Naive thymus-derived CD4-positive, alpha-beta T cell (primary cell): ENCODE data around the gene BTBD18. TPM values are rescaled to one million over a fixed set of nuclear protein-coding genes. Genes with fewer than 3 reads are reported as not detected.

Source experiments
- ATAC-seq: fragments of 150-1000 bp; cut with Tn5 transposase; 2 replicates; pipeline ENCODE4 v1.10.0; 2021; ENCODE audit warnings: mild to moderate bottlenecking, moderate library complexity
- CTCF ChIA-PET: fragments of 350-600 bp; sonication (Branson Sonifier 250); formaldehyde crosslinking; loops from one replicate; lab custom pipeline; 2021; ENCODE audit warnings: antibody characterized with exemption; lab: Charles Lee
- POLR2A ChIA-PET: fragments of 350-600 bp; sonication (Branson Sonifier 250); formaldehyde crosslinking; loops from one replicate; lab custom pipeline; 2021; ENCODE audit warnings: antibody characterized with exemption, inconsistent platforms; lab: Charles Lee
- DNase-seq, 9 donors: peaks; one replicate each; pipeline versions ENCODE4 v3.0.0 to v3.0.0-alpha.2; 2020 to 2022; ENCODE audit warnings: mixed read lengths in 1 of 9
- H3K27ac ChIP-seq: one replicate; pipeline ENCODE4 v1.7.0; 2013; ENCODE audit warnings: mild to moderate bottlenecking, low read depth, low read length, moderate library complexity
- H3K27me3 ChIP-seq, 2 donors: one replicate each; pipeline ENCODE4 v1.7.0; 2013; ENCODE audit warnings: low read length in 2 of 2, mild to moderate bottlenecking in 2 of 2, moderate library complexity in 2 of 2; ENCODE audit not compliant: control insufficient read depth in 2 of 2, insufficient read depth in 2 of 2
- H3K36me3 ChIP-seq, 3 experiments: 1 replicate in 2 of 3; 2 replicates in 1 of 3; pipeline ENCODE4 v1.7.0; 2013; ENCODE audit warnings: low read length in 3 of 3, mild to moderate bottlenecking in 3 of 3, moderate library complexity in 1 of 3; ENCODE audit not compliant: insufficient read depth in 3 of 3, control insufficient read depth in 2 of 3
- H3K4me1 ChIP-seq, 2 donors: one replicate each; pipeline ENCODE4 v1.7.0; 2013; ENCODE audit warnings: low read length in 2 of 2, mild to moderate bottlenecking in 2 of 2, moderate library complexity in 1 of 2; ENCODE audit not compliant: control insufficient read depth in 2 of 2, insufficient read depth in 2 of 2
- H3K4me3 ChIP-seq: 2 replicates; pipeline ENCODE4 v1.7.0; 2013; ENCODE audit warnings: mild to moderate bottlenecking, low read length
- H3K9me3 ChIP-seq, 3 experiments: 1 replicate in 2 of 3; 2 replicates in 1 of 3; pipeline ENCODE4 v1.7.0; 2013; ENCODE audit warnings: low read length in 3 of 3; ENCODE audit not compliant: control insufficient read depth in 2 of 3
- H3K27ac Mint-ChIP-seq, 9 donors: one replicate each; pipeline ENCODE4 v1.8.0; 2020 to 2022; ENCODE audit warnings: mixed read lengths in 9 of 9, mild to moderate bottlenecking in 8 of 9, moderate library complexity in 5 of 9, inconsistent platforms in 2 of 9
- H3K27me3 Mint-ChIP-seq, 5 donors: one replicate each; pipeline ENCODE4 v1.8.0; 2021 to 2022; ENCODE audit warnings: mixed read lengths in 5 of 5, mild to moderate bottlenecking in 1 of 5
- H3K36me3 Mint-ChIP-seq, 5 donors: one replicate each; pipeline ENCODE4 v1.8.0; 2020 to 2022; ENCODE audit warnings: mixed read lengths in 5 of 5, mild to moderate bottlenecking in 3 of 5, inconsistent platforms in 1 of 5
- H3K4me1 Mint-ChIP-seq, 7 donors: one replicate each; pipeline ENCODE4 v1.8.0; 2020 to 2022; ENCODE audit warnings: mixed read lengths in 7 of 7, mild to moderate bottlenecking in 3 of 7, inconsistent platforms in 1 of 7
- H3K4me3 Mint-ChIP-seq, 10 donors: one replicate each; pipeline ENCODE4 v1.8.0; 2020 to 2022; ENCODE audit warnings: mild to moderate bottlenecking in 10 of 10, mixed read lengths in 10 of 10, moderate library complexity in 6 of 10, inconsistent platforms in 2 of 10
- H3K9me3 Mint-ChIP-seq, 11 donors: one replicate each; pipeline ENCODE4 v1.8.0; 2020 to 2022; ENCODE audit warnings: mixed read lengths in 11 of 11, mild to moderate bottlenecking in 4 of 11, inconsistent platforms in 1 of 11, moderate library complexity in 1 of 11
- intact Hi-C, 2 donors: fragments of 100-400 bp; cut with micrococcal nuclease; formaldehyde crosslinking; loops; one replicate each; pipeline ENCODE4 v1.15.1; 2023
- polyA plus RNA-seq, 2 donors: library from polyadenylated mRNA; unstranded; fragments of 300-500 nt; fragmentation: Illumina TruSeq; gene quantifications; one replicate each; pipeline ENCODE4 v1.2.3, GENCODE V29; 2021
- total RNA-seq, 6 experiments: library from RNA in 5 of 6; stranded (reverse) in 5 of 6; gene quantifications; 1 replicate in 5 of 6; 2 replicates in 1 of 6; pipeline ENCODE4 v1.2.3 and lab custom pipeline; 2021 to 2026

BTBD18 gene
- total and polyA plus RNA-seq, 7 experiments from 2014 or later = 0.56 to 0.95 TPM; not detected in 5

- Mint-ChIP-seq H3K36me3 (peaks cover 0 to 8% (median 4%) of the 10 kb centered on the region in 5 donors), H3K4me1 (peaks cover 20 to 36% (median 30%) of the 10 kb centered on the region in 7 donors), H3K27ac (no peak overlapping the region), H3K9me3 (no peaks in the 10 kb centered on the region), H3K4me3 (no peak overlapping the region), H3K27me3 (no peaks in the 10 kb centered on the region)
- ATAC-seq = no peak
- CTCF ChIA-PET = no interaction called here
- Histone ChIP-seq H3K4me3 (no peak overlapping the region), H3K4me1 (peaks cover 0 to 4% of the 10 kb centered on the region in 2 donors), H3K9me3 (no peaks in the 10 kb centered on the region), H3K27me3 (no peaks in the 10 kb centered on the region), H3K36me3 (no peaks in the 10 kb centered on the region), H3K27ac (no peak overlapping the region)
- POLR2A ChIA-PET = interaction anchor here (0.8 kb wide), 1 partner anchor 82 kb away, joined by 3 read pairs; no protein-coding TSS in a partner anchor
- no peak for DNase-seq
- intact Hi-C loops = no loop called here
Measured at GRCh38 chr11:57777969-57778317, 26.3 kb upstream of the BTBD18 start.

- no peaks in the 10 kb centered on the region for H3K9me3 Mint-ChIP-seq
- Histone ChIP-seq H3K9me3 (no peaks in the 10 kb centered on the region), H3K36me3 (no peaks in the 10 kb centered on the region), H3K27ac (no peak overlapping the region), H3K27me3 (no peaks in the 10 kb centered on the region), H3K4me1 (peaks cover 0 to 4% of the 10 kb centered on the region in 2 donors), H3K4me3 (no peak overlapping the region)
- ChIA-PET POLR2A (interaction anchor here (0.7 kb wide), 1 partner anchor 127 kb away, joined by 3 read pairs; no protein-coding TSS in a partner anchor), CTCF (no interaction called here)
- H3K27me3 Mint-ChIP-seq = no peaks in the 10 kb centered on the region
- intact Hi-C loops = no loop called here
- no peak for ATAC-seq
- H3K4me3 Mint-ChIP-seq = no peak overlapping the region
- H3K27ac Mint-ChIP-seq = no peak overlapping the region
- H3K4me1 Mint-ChIP-seq = peaks cover 20 to 34% (median 26%) of the 10 kb centered on the region in 7 donors
- no peak for DNase-seq
- H3K36me3 Mint-ChIP-seq = peaks cover 0 to 6% (median 4%) of the 10 kb centered on the region in 5 donors
Measured at GRCh38 chr11:57776577-57777210, 25.1 kb upstream of the BTBD18 start.

- no peaks in the 10 kb centered on the region for H3K9me3 ChIP-seq
- DNase-seq = no peak
- no peaks in the 10 kb centered on the region for H3K27me3 ChIP-seq
- no peak overlapping the region for H3K4me3 Mint-ChIP-seq
- H3K4me1 ChIP-seq = no peaks in the 10 kb centered on the region
- H3K27ac ChIP-seq = no peak overlapping the region
- no peaks in the 10 kb centered on the region for H3K9me3 Mint-ChIP-seq
- POLR2A ChIA-PET = interaction anchor here (0.7 kb wide), 1 partner anchor 127 kb away, joined by 3 read pairs; no protein-coding TSS in a partner anchor
- intact Hi-C loops = no loop called here
- peaks cover 19 to 29% (median 21%) of the 10 kb centered on the region in 7 donors for H3K4me1 Mint-ChIP-seq
- no peaks in the 10 kb centered on the region for H3K36me3 ChIP-seq
- CTCF ChIA-PET = no interaction called here
- no peaks in the 10 kb centered on the region for H3K27me3 Mint-ChIP-seq
- H3K27ac Mint-ChIP-seq = no peak overlapping the region
- peaks cover 0 to 8% (median 3%) of the 10 kb centered on the region in 5 donors for H3K36me3 Mint-ChIP-seq
- no peak for ATAC-seq
- no peak overlapping the region for H3K4me3 ChIP-seq
Measured at GRCh38 chr11:57776031-57776521, 24.5 kb upstream of the BTBD18 start.

GRCh38 chr11:57775491-57775890 is 23.9 kb upstream of the BTBD18 start:
- Histone ChIP-seq H3K36me3 (no peaks in the 10 kb centered on the region), H3K4me3 (no peak overlapping the region), H3K27me3 (no peaks in the 10 kb centered on the region), H3K4me1 (no peaks in the 10 kb centered on the region), H3K9me3 (no peaks in the 10 kb centered on the region), H3K27ac (no peak overlapping the region)
- DNase-seq (no peak), ATAC-seq (no peak)
- H3K4me1 Mint-ChIP-seq = peaks cover 17 to 29% (median 21%) of the 10 kb centered on the region in 7 donors
- POLR2A ChIA-PET = no interaction called here
- H3K9me3 Mint-ChIP-seq = no peaks in the 10 kb centered on the region
- H3K27me3 Mint-ChIP-seq = no peaks in the 10 kb centered on the region
- H3K4me3 Mint-ChIP-seq = no peak overlapping the region
- peak overlapping the region in 1 of 9 donors; percentile 65 for H3K27ac Mint-ChIP-seq
- peaks cover 0 to 9% (median 4%) of the 10 kb centered on the region in 5 donors for H3K36me3 Mint-ChIP-seq
- CTCF ChIA-PET = no interaction called here
- intact Hi-C loops = no loop called here

GRCh38 chr11:57773026-57773598 is 21.5 kb upstream of the BTBD18 start:
- Mint-ChIP-seq H3K9me3 (no peaks in the 10 kb centered on the region), H3K27ac (no peak overlapping the region), H3K36me3 (peaks cover 3 to 14% (median 5%) of the 10 kb centered on the region in 5 donors), H3K4me3 (no peak overlapping the region), H3K4me1 (peaks cover 7 to 19% (median 13%) of the 10 kb centered on the region in 7 donors), H3K27me3 (no peaks in the 10 kb centered on the region)
- H3K4me3 ChIP-seq = no peak overlapping the region
- ATAC-seq (no peak), DNase-seq (no peak)
- no peaks in the 10 kb centered on the region for H3K36me3 ChIP-seq
- H3K27ac ChIP-seq = no peak overlapping the region
- intact Hi-C loops = no loop called here
- H3K9me3 ChIP-seq = no peaks in the 10 kb centered on the region
- POLR2A ChIA-PET = interaction anchor here (0.7 kb wide), 1 partner anchor 803 kb away, joined by 4 read pairs; no protein-coding TSS in a partner anchor
- CTCF ChIA-PET = interaction anchor here (0.6 kb wide), 1 partner anchor 72 kb away, joined by 3 read pairs; no protein-coding TSS in a partner anchor
- H3K4me1 ChIP-seq = no peaks in the 10 kb centered on the region
- H3K27me3 ChIP-seq = no peaks in the 10 kb centered on the region

GRCh38 chr11:57772562-57772961 is 20.9 kb upstream of the BTBD18 start:
- H3K36me3 Mint-ChIP-seq = peaks cover 3 to 14% (median 5%) of the 10 kb centered on the region in 5 donors
- no peaks in the 10 kb centered on the region for H3K9me3 ChIP-seq
- H3K27ac Mint-ChIP-seq = no peak overlapping the region
- H3K4me1 ChIP-seq = no peaks in the 10 kb centered on the region
- H3K4me3 Mint-ChIP-seq = no peak overlapping the region
- peaks cover 5 to 19% (median 12%) of the 10 kb centered on the region in 7 donors for H3K4me1 Mint-ChIP-seq
- H3K27ac ChIP-seq = no peak overlapping the region
- no peaks in the 10 kb centered on the region for H3K36me3 ChIP-seq
- intact Hi-C loops = no loop called here
- no peaks in the 10 kb centered on the region for H3K27me3 ChIP-seq
- H3K9me3 Mint-ChIP-seq = no peaks in the 10 kb centered on the region
- H3K4me3 ChIP-seq = no peak overlapping the region
- H3K27me3 Mint-ChIP-seq = no peaks in the 10 kb centered on the region
- ChIA-PET POLR2A (no interaction called here), CTCF (interaction anchor here (0.7 kb wide), 1 partner anchor 1890 kb away, joined by 3 read pairs; no protein-coding TSS in a partner anchor)
- no peak for DNase-seq
- ATAC-seq = no peak
